PC-3 (cell line): ENCODE measurements around the gene MFNG.

ENCODE experiments used
- CTCF ChIP-seq: fragments of 300-600 bp; sonication (generic); conservative IDR thresholded peaks from 2 replicates; pipeline ENCODE4 v1.5.1; 2017; ENCODE audit warnings: antibody characterized with exemption, low read depth, mild to moderate bottlenecking, low read length
- EZH2 ChIP-seq: fragments of 300-600 bp; sonication (generic); IDR thresholded peaks from one replicate; pipeline ENCODE4 v1.6.1; 2017; ENCODE audit warnings: antibody characterized with exemption, mild to moderate bottlenecking, low read length; ENCODE audit not compliant: unreplicated experiment
- EZH2phosphoT487 ChIP-seq: fragments of 300-600 bp; sonication (generic); IDR thresholded peaks from 2 replicates; pipeline ENCODE4 v1.6.1; 2018; ENCODE audit warnings: mild to moderate bottlenecking, antibody characterized with exemption, low read length, borderline replicate concordance

DNA sequence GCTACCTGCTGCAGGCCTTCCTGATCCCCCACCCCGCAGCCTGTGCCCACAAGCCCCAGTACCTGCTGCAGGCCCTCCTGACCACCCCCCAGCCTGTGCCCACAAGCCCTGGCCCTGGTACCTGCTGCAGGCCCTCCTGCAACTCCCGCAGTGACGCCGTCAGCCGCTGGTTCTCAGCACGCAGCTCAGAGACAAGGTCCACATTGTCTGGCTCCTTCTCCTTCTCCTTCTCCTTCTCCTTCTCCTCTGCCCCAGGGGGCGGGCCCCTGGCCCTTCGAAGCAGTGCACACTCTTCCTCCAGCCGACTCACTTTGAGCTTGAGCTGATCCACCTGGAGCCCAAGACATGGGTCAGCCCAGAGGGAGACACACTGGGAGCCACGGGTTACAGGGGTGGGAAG is 23.9 kb upstream of the MFNG start:
- TF ChIP-seq CTCF (no peak), EZH2 (no peak), EZH2phosphoT487 (no peak)
